Right lung (tissue), 5 donors: Measurements from ENCODE around the gene SPPL3. TPM values are rescaled to one million over a fixed set of nuclear protein-coding genes. Genes with fewer than 3 reads are reported as not detected.

Experiments
- DNase-seq, 2 donors: peaks; one replicate each; pipeline ENCODE4 v3.0.0-alpha.2; 2013
- polyA plus RNA-seq, 5 donors: library from polyadenylated mRNA; unstranded; fragments of 120-200 nt; gene quantifications; one replicate each; pipeline versions ENCODE4 v1.2.1 to v1.2.3, GENCODE V29; 2013; ENCODE audit warnings: inconsistent platforms in 1 of 5, low replicate concordance in 1 of 5; ENCODE audit not compliant: insufficient read length in 5 of 5, insufficient read depth in 1 of 5

SPPL3 gene
- polyA plus RNA-seq, 5 donors = 67.1 to 76.6 (median 75.5) TPM

DNA sequence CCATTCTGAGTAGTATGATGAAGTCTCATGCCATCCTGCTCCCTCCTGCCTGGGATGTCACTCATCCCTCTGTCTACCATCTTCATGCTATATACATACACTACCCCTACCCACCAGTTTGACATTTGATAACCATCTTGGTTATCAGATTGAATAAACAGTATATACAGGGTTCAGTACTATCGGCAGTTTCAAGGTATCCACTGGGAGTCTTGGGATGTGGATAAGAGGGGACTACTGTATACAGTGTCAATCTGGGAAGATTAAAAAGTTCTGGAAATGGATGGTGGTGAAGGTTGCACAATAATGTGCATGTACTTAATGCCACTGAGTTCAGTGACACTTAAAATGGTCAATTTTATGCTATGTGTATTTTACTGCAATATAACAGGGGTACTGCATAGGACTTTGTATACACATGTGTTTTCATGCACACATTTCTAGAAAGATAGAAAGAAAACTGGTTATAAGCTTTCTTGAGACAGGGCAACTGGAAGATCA, 22.1 kb downstream of the SPPL3 start:
- no peak for DNase-seq

DNA sequence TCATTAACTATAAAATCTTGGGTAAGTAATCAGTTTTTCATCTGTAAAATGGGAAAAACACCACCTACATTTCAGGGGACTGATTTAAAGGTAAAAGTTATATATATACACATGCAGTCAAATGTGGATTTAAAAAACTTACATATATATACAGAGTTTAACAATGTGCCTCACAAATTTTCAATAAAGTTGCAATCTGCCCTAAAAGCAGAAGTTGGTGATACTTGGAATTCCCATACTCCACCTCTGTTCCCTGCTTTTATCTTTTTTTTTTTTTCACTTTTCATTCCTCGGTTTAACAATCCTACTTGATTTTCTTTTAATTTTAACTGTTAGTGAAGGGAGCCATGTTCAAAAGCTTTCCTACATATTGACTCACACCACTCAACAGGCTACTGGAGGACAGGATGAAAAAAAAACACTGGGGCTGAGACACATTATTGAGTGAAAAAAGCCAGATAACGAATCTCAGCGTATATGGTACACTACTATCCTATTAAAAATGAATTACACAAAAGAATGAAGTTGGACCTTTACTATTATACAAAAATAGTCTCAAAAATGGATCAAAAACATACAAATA, 24.3 kb downstream of the SPPL3 start:
- DNase-seq = no peak

DNA sequence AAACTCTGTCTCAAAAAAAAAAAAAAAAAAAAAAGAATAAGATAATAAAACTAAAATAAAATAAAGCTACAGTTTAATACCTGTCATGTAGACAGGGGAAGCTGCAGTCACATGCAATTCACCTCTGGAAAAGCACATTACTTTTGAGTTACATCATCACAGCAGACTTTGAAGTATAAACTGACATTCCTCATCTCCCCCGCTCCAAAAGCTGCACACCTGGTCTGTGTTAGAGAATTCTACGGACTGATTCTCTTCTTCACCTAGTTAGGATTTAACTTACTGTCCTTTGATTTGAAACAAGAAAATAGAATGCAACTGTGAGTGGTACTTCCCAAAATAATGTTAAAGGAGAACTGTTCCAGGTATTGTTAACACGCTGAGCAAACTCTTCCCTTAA, 25.1 kb downstream of the SPPL3 start:
- no peak for DNase-seq

GRCh38 chr12:120874547-120875245, 29.5 kb downstream of the SPPL3 start:
- no peak for DNase-seq

DNA sequence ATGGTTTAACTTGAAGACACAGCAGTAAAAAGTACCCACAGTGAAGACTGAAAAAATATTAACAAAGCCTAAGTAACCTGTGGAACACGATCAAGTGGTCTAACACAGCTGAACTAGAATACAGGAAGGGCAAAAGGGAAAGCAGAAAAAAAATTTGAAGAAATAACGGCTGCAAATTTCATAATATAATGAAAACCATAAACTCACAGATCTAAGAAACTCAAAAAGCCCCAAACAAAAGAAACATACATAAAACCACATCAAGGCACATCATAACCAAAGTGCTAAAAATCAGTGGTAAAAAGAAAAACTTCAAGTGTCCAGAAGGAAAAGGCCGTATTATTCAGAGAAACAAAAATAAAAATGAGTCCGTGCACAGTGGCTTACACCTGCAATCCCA, 30.9 kb downstream of the SPPL3 start:
- DNase-seq = no peak

- no peak for DNase-seq
These were observed 31.7 kb downstream of the SPPL3 start for GRCh38 chr12:120872487-120872886.

DNA sequence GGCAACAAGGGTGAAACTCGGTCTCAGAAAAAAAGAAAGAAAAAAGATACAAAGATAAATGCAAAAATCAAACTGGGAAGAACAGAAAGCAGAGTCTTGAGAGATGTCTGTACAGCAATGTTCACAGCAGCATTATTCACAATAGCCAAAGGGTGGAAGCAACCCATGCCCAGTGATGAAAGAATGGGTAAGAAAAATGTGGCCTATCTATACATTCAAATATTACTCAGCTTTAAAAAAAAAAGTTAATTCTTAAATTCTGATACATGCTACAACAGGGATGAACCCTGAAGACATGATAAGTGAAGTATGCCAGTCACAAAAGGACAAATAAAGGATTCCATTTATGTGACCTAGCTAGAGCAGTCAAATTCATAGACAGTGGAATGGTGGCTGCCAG, 33.7 kb downstream of the SPPL3 start:
- DNase-seq = no peak

DNA sequence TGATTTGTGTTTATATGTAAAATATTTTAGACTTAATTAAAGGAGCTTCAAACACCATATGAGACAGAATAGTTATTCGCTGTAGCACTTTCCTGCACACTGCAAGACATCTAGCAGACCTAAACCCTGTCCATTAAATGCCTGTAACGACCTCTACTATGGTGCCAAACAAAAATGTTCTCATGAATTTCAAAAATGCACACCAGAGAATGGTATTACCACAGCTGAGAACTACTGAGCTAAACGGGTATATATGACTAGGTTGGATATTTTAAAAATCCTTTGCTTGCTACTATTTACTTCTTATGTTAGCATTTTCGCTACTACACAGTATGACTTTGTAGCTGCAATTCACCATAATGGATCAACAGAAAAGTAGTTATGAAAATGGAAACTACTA, 34.8 kb downstream of the SPPL3 start:
- DNase-seq = no peak

DNA sequence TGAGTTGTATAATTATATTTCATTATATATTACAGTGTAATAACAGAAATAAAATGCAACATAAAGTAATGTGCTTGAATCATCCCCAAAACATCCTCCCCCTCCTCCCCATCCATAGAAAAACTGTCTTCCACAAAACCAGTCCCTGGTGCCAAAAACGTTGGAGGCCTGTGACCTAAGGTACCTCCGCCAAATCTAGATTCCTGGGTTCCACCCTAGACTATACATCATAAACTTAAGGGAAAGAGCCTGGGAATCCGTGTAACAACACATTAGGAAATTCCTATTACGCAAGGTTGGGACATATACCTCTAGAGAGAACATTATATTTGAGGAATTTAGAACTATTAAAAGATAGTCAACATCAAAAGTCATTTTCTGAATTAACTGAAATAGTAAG, 38.0 kb downstream of the SPPL3 start:
- DNase-seq = no peak

DNA sequence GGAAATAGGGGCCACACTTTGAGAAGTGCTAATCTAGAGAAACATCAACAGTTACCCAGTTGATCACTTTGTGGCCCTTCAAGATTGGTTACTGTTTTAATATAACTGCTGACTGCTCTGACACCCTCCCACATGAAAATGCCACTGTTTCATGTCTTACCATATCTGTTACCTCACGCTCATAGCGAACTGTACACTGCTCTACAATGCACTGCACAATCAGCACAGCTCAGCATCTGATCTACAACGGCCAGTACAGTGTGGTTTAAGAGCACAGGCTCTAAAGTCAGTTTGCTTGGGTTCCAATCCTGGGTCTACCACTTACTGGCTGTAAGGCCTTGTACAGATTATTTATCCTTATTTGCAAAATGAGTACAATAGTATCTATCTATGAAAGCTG, 39.1 kb downstream of the SPPL3 start:
- no peak for DNase-seq

DNA sequence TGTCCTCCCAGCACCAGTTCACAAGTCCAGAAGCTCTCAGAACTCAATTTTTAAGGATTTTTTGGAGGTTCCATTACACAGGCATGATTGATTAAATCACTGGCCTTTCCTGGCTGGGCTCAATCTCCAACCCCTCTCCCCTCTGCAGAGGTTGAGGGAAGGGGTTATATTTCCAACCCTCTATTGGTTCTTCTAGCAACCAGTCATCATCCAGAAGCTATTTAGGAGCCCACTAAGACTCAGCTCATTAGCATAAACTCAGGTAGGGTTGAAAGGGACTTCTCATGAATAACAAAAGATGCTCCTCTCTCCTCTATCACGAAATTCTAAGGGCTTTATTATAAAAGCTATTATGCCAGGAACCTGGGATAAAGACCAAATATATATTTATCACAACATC, 41.5 kb downstream of the SPPL3 start:
- no peak for DNase-seq

DNA sequence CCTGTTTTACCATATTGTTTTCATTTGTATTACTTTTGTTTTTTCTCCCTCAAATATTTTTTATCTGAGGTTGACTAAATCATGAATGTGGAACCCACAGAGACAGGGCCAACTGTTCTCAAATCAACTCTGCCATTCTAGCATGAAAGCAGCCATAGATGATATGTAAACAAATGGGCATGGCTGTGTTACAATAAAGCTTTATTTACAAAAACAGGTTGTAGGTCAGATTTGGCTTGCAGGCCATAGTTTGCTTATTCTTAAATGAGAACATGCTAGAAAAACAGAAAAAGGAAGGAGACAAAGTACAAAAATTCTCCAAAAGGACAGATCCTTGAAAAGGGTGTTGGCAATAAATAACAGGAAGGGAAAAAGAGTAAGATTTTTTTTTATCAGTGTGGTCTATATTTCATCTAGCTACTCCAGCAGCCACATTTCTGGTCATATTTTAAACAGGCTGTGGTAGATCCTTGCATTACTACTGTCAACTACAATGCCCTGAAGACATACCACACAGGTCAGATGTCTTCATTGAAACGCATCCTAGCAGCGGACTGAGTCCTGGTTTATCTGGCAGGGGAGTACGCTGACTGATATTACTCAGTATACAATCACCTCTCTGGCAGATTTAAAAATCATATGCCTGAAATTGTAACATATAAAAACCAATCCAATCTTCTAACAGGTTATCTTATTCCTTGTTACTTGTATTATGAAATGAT, 42.9 kb downstream of the SPPL3 start:
- no peak for DNase-seq

DNA sequence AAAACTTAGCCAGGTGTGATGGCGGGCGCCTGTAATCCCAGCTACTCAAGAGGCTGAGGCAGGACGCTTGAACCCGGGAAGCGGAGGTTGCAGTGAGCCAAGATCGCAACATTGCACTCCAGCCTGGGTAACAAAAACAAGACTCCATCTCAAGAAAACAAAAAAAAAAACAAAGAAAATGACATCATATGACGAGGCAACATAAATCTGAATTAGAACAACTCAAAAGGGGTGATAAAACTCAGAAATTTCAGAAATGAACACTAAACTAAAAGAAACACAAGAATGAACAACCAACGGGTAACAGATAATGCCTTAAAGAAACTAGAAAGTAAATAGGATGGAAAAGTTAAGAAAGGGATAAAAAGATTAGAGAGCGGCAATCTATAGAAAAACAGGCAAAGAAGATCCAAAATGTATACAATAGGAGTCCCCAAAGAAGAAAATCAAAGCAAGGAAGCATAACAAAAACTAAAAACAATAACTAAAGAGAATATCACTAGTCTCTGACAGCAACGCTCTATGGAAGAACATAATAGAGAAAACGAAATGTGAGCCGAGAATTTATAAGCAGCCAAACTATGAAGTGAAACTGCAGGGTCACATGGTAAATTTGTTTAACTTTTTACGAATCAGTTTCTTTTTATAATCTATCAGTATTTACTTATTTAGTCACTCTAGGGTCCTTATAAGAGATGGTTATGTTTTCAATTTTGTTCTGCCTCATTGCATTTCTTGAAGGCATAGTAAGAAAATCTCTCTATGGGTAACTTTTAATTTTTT, 45.7 kb downstream of the SPPL3 start:
- no peak for DNase-seq

- no peak for DNase-seq
These were observed 47.2 kb downstream of the SPPL3 start for GRCh38 chr12:120856980-120857379.

DNA sequence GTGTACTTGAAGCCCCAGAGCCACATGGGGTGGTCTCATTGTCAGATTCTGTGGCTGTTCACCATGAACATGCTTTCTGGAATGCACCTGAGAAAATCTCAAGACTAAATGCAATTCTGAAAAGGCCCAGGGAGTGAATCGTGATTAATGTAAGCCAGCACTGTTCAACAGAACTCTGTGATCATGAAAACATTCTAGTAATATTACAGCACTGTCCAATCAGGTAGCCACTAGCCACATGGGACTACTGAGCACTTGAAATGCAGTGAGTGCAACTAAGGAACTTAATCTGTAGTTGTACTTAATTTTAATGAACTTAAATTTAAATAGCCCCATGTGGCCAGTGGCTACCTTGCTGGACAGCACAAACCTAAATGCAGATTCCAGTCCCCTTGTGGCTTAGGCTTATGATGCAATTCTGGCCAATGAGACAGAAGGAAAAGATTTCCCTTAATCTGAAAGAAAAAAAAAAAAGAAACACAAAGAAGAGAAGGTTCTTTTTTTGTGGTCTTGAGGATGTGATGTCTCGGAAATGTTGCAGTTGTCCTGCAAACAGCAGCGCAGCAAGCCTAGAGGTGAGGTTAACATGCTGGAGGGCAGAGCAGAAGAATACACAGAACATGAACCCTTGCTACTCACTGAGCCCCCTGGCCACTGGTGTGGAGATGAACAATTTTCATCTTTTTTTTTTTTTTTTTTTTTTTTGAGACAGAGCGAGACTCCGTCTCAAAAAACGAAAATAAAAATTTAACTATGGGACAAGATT, 48.2 kb downstream of the SPPL3 start:
- no peak for DNase-seq

- no peak for DNase-seq
These were observed 49.4 kb downstream of the SPPL3 start for GRCh38 chr12:120854804-120855203.

GRCh38 chr12:120853188-120853587, 51.0 kb downstream of the SPPL3 start:
- DNase-seq = no peak

DNA sequence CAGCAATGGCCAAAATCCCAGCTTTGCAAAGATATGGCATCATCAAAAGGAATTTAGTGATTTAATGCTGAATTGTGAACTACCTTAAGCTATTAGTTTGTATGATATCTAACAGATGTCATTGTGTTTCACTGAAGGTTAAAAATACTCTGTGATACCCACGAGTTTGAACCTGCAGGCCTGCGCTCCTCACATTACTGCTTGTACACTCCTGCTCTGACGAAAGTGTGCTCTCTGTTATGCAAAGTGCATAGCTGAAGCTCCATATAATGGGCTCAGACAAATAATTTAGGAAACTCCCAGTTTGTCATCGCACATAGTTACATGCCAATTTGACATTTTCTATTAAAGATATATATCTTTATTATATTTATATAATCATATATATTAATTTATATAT, 52.2 kb downstream of the SPPL3 start:
- no peak for DNase-seq

DNA sequence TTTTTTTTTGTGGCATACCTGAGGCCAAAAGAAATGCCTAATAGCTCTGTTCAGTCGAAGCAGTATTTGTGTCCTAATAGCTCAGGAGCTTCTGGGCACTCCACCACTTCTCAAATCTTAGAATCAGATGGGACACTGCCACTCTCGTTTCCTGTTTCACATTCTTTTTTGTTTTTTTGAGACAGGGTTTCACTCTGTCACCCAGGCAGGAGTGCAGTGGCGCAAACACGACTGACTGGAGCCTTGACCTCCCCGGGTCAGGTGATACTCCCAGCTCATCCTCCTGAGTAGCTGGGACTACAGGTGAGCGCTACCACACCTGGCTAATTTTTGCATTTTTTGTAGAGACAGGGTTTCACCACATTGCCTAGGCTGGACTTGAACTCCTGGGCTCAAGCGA, 52.7 kb downstream of the SPPL3 start:
- DNase-seq = no peak

- no peak for DNase-seq
These were observed 54.4 kb downstream of the SPPL3 start for GRCh38 chr12:120849765-120850164.

DNA sequence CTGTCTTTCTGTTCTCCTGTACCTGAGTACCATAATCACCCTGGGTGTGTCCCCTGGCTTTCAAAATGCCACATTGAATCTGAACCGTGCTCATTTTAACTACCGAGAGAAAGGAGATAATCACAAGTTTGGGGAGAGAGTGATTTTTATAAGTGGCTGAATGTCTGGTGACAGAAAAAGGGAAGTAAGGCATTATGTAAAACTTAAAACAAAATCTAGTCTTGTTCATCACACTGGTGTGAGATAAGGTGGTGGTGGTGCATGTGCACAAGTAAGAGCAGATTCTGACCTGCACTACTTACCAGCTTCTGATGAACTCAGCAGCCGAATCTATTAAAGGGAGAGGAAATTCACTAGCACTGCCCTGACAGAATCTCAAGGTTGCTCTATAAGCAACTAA, 56.3 kb downstream of the SPPL3 start:
- DNase-seq = no peak

- no peak for DNase-seq
These were observed 56.8 kb downstream of the SPPL3 start for GRCh38 chr12:120847392-120847791.
